Dermis blood vessel endothelial cell (primary cell): ENCODE measurements around the gene EVI5. TPM values are rescaled to one million over a fixed set of nuclear protein-coding genes. Genes with fewer than 3 reads are reported as not detected.
A peak's percentile ranks its signal among the peaks of the same experiment; 100 is the strongest.
"Not testable (repeated sequence)": the region's sequence is repeated elsewhere in the genome, so short reads cannot be mapped to it uniquely, and the experiment has no call there.

Experiments used
- DNase-seq: peaks from one replicate; pipeline ENCODE4 v3.0.0; 2010
- total RNA-seq: library from RNA; depleted of rRNA; stranded (reverse); fragments of >200 nt; gene quantifications from 2 replicates; pipeline ENCODE4 v1.2.3, GENCODE V29; 2014

EVI5 gene
- total RNA-seq, 1 donor from 2014 or later, result 25.5 TPM

DNA sequence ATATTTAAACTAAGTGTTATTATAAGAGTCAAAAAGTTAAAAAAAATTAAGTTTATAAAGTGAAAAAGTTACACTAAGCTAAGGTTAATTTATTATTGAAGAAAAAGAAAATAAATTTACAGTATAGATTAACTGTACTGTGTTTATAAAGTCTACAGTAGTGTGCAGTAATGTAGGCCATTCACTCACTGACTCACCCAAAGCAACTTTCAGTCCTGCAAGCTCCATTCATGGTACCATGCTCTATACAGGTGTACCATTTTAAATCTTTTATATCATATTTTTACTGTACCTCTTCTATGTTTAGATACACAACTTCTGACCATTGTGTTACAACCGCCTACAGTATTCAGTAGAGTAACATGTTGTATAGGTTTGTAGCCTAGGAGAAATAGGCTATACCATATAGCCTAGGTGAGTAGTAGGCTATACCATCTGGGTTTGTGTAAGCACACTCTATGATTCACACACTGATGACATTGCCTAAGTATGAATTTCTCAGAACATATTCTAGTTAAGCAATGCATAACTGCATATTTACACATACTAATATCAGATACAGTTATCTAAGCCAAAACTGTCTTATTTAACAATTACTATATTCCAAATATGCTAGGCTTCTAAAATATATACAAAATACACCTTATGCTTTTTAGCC lies 217.6 kb downstream of the EVI5 start:
- no peak for DNase-seq

DNA sequence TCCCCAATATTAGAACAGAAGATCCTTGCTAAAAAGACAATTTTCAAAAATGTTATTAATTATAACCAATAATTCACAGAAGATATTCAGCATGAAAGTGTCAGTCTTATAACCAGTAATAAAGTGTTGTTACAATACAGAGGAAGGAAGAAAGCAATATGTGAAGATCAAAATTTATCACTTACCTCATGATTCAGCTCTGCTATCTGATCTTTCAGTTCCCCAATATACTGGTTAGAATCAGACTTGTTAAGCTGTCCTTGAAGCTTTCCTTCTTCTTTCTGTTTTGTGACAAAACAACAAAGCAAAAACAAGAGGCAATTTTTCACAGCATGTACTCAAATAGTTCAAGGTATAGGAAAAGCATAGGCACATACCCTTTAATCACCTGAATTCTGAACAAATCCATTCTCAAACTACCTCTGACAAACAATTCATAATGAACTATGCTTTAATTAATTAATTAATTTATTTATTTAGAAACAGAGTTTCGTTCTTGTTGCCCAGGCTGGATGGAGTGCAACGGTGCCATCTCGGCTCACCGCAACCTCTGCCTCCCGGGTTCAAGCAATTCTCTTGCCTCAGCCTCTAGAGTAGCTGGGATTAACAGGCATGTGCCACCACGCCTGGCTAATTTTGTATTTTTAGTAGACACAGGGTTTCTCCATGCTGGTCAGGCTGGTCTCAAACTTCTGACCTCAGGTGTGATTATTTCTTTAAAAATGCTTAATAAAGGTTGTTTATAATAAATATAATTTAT lies 221.3 kb downstream of the EVI5 start:
- DNase-seq, result no peak

DNA sequence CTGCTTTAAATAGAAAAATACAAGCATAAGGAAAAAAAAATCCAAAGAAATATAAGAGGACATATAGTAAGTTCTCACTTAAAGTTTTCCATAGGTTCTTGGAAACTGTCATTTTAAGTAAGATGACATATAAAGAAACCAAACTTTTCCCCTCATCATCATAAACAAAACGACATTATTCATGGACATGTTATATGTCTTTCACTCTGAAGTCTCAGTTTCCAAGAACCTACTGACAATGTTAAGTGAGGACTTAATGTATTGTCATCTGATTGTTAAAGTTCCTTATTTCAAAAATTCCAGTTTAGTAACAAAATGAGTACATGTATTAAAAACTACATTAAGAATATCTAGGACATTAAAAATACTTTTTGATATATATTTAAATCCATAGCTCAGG lies 228.6 kb downstream of the EVI5 start:
- no peak for DNase-seq

DNA sequence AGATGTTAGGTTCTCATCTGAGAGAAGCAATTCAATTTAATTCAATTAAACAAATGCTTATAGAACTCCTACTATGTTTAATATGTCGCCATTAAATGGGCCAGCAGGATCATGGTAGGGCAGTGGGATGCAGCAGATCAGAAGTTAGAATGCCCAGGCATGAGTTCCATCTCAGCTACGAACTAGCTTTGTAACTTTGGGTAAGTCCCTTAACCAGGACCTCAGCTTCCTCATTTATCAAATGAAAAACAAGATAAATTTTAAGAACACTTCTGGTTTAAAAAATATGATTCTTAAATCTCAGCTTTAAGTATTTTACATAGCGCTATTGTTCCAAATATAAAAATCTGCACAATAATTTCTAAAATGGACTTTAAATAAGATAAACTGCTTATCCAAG lies 230.7 kb downstream of the EVI5 start:
- no peak for DNase-seq

DNA sequence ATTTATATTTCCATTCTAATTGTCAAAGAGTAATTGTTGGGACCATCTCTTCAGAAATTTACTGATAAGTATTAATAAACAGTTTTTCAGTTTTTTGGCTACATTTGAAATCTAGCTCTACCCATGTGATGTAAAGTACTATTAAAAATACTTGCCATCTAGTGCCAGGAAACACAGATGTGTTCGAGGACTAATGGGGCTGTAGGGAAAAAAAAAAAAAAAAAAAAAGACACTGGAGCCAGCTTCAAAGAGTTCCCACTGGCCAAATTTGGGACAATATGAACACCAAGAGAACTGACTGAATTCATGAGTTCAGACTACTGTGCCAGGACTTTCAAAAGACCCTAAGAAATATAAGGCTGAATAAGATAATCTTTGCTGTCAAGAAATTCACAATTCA lies 233.0 kb downstream of the EVI5 start:
- no peak for DNase-seq

DNA sequence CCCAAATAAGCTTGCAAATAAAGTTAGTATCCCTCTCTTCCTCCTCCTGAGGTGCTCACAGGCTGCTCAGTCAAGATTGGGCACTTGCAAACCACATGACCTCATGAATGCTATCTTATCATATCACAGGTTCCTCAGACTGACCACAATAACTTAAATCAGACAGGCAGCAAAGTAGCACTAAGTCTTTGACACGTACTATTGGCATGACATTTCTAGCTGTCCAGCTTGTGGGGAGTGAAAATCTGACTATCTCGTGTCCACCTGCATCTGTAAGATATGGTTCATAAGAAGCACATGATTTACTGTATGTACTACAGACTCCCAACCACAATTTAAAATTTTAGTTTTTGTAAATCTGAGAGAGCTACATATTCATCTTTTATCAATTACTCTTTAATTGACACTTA lies 240.1 kb downstream of the EVI5 start:
- no peak for DNase-seq

DNA sequence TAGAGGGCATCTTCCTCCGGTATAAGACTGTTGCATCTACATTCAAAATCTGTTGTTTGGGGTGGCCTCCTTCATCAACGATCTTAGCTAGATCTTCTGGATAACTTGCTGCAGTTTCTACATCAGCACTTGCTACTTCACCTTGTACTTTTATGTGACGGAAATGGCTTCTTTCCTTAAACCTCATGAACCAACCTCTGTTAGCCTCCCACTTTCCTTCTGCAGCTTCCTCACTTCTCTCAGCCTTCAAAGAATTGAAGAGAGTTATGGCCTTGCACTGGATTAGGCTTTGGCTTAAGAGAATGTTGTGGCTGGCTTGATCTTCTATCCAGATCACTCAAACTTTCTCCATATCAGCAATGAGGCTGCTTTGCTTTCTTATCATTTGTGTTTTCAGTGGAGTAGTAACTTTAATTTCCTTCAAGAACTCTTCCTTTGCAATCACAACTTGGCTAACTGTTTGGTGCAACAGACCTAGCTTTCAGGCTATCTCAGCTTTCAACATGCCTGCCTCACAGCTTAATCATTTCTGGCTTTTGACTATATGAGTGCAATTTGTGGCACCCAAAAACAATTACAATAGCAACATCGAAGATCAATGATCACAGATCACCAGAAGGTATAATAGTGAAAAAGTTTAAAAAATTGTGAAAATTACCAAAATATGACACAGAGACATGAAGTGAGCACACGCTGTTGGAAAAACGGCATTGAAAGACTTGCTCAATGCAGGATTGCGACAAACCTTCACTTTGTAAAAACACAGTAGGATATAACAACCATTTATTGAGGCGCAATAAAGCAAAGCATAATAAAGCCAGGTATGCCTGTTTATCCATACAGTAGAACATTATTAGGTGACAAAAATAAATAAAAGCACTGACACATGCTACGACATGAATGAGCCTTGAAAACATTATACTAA lies 241.5 kb downstream of the EVI5 start:
- no peak for DNase-seq

DNA sequence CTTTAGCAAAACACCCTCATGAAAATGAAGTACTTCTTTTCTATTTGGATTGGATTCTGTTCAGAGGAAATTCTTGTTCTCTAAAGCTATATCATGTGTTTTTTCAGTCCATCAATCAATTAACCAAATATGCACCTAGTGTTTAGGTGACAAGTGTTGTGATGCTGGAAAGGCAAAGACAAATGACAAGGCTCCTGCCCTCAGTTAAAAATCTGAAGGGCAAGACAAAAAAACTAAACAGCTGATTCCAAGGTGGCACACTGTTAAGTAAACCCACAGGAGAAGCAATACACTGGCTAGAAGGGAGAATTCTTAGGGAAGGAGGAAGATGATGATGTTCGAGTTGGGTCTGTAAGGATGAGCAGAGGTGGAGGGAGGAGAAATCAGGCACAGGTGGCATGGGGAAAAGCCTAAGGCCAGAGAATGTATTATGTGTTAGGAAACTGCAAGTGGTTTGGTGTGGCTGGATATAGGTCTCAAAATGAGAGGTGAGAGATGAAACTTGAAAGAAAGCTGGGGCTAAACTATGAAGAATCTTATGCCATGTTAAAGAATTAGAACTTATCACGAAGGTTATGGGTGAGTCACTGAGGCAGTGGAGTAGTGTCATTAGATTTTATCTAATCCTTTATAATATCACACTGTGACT lies 246.4 kb downstream of the EVI5 start:
- DNase-seq, result peak; percentile 12

DNA sequence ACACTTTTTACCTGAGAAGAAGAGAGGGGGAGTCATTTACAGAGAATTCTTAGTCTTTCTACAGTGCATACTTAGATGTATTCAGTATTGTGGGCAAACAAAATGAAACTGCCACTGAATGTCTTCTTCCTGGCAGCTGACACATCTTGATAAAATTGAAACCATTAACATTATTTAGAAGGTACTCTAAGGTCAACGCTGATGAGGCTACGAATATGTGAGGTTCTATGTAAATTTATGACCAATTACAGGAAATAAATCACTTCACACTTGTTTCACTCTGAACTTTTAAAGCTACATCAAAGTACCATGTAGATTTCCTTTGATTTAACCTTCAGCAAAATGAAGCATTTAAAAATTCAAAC lies 246.9 kb downstream of the EVI5 start:
- DNase-seq, result peak; percentile 40

DNA sequence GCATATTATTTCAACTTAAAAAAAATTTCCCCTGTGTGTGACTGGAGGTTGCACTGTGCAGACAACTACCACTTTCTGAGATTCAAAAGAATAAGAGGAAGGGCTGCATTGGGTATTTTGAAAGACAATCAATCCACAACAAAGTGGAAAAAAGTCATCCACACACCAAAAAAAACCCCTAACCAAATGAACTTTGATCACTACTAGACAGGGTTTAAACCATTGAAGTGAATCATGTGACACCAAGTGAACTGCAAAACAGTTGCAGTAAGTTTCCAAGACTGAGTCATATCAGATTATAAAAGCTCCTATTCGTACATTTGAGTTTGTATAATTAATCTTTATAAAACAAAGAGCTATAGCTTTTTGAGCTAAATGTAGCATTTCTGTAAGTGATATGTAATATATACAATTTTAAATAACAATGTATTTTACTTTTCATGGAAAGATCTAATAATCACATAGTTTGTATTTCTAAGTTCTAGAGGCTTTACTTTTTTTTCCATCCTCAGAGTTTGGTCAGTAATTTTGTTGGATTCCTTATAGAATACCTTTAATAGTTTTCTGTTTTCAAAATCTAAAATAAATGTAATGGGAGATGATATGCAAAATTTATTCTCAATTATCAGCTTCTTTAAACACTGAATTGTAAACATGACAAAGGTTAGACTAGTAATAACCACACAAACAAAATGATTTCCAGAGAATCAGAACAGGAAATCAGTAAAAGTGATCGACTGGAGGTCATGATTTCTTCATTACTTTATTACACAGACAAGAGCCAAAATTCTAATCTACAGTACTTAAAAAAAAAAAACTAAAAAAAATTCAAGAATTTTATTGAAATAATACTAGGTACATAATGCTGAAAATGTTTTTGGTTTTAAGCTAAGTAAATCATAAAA lies 247.7 kb downstream of the EVI5 start:
- DNase-seq, result peak; percentile 45

DNA sequence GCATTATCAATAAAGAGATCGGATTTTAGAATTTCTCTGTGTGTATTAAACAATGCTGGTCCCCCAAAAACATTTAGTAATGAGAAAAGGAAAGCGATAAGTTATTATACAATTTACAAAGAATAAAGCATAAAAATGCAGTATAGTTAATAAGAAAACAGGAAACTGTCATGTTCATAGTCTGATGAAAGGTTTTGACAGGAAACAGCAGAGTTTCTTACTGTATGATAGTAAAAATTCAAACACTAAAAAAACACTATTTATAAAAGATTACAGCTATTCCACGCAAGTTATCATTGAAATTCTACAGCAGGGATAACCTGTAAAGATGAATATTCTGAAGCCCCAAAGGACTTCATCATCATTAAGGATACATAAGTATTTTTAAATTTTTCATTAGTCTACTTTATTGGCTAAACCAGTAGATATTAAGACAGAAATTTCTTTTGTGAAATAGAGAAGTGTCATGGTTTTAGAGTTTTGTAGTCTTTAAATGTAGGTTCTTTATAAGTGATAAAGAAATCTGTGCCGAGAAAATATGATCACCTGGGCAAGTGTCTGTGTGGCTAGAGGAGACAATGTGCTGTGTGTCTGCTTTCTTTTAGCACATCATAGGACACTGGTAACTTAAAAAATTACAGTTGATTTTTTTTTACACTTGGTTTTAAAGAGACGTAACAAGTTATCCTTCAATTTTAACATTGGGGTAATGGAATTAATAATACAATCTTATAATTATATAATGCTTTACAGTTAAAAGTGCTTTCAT lies 248.5 kb downstream of the EVI5 start:
- DNase-seq, result no peak

DNA sequence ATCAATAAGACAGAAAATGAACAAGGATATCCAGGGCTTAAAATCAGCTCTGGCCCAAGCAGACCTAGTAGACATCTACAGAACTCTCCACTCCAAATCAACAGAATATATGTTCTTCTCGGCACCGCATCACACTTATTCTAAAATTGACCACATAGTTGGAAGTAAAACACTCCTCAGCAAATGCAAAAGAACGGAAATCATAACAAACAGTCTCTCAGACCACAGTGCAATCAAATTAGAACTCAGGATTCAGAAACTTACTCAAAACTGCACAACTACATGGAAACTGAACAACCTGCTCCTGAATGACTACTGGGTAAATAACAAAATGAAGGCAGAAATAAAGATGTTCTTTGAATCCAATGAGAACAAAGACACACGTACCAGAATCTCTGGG lies 252.5 kb downstream of the EVI5 start:
- not testable (repeated sequence) for DNase-seq

DNA sequence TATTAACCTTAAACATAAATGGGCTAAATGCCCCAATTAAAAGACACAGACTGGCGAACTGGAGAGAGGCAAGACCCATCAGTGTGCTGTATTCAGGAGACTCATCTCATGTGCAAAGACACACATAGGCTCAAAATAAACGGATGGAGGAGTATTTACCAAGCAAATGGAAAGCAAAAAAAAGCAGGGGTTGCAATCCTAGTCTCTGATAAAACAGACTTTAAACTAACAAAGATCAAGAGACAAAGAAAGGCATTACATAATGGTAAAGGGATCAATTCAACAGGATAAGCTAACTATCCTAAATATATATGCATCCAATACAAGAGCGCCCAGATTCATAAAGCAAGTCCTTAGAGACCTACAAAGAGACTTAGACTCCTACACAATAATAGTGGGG lies 253.0 kb downstream of the EVI5 start:
- not testable (repeated sequence) for DNase-seq

DNA sequence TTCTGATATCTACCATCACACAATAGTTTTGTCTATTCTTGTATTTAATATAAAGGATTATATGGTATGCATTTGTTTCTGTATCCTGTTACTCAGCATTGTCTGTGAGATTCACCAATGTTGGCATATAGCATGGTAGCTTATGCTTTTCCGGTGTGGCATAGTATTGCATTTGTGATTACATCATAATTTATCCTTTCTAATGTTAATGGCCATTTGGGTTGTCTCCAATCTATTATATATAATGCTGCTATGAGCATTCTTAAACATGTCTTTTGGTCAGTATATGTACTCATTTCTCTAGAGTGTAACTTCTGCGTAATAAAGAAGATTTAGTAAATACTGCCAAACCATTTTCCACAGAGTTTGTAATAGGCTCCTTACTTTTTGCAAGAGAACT lies 257.2 kb downstream of the EVI5 start:
- no peak for DNase-seq

DNA sequence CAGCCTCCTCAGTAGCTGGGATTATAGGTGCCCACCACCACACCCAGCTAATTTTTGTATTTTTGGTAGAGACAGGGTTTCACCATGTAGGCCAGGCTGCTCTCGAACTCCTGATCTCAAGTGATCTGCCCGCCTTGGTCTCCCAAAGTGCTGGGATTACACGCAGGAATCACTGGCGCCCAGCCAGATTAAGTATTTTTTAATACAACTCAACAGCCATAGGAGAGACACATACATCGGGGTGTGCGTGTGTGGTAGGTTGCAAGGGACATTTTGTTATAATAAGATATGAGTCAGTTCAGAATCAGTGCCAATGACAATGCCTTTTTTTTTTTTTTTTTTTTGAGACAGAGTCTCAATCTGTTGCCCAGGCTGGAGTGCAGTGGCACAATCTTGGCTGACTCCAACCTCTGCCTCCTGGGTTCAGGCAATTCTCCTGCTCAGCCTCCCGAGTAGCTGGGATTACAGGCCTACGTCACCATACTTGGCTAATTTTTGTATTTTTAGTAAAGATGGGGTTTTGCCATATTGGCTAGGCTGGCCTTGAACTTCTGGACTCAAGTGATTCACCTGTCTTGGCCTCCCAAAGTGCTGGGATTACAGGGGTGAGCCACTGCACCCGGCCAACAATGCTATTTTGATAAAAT lies 259.8 kb downstream of the EVI5 start:
- DNase-seq, result not testable (repeated sequence)

DNA sequence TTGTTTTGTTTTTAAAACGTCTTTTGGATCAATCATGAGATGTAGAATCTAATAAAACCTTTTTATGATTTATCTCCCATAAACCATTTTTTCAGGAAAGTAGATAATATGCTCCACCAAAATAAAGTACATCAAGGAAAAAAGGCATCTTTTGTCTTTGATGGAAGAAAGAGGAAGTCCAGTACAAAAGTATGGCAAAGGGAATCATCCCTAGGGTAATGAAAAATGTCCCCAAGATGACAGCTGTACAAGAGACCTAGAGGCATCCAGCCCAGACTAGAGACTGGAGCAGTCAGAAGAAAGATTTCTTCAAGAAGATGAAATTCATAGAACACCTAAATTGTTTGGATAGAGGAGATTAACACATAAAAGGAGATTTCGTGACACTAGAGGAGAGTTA lies 265.9 kb downstream of the EVI5 start:
- DNase-seq, result no peak

DNA sequence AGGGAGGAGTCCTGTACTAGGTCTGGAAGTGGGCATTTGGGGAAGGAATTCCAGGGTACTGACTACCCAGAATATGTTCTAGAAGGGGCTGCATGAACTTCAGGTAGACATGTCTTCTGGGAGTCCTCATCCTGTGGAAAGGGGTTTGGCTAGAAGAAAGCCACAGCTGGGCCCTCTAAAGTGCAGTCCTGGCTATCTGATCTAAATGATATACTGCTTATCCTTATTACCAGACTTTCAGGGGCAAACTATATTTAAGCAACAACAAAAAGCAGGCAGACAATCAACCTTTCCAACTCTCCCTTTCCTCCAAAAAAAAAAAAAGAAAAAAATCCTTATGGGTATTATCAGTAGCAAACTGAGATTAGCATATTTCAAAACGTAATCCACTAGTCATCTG lies 268.3 kb downstream of the EVI5 start:
- no peak for DNase-seq

DNA sequence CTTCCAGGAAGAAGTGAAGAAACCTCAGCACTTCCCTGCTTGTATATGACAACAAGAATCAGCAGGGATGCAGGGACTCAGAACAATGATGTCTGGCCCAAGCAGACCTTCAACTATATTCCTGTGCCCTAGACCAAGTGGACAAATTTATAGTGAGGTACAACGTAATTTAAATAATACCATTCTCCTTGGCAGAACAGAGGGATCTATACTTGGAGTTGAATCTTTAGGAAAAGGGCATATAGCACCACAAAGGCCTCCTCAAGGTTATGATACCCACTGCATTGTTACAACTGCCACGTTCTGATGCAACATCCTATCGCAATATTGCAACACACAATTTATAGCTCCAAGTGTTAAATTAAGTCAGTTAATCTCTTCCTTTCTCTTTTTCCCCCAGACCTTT lies 269.1 kb downstream of the EVI5 start:
- DNase-seq, result no peak

DNA sequence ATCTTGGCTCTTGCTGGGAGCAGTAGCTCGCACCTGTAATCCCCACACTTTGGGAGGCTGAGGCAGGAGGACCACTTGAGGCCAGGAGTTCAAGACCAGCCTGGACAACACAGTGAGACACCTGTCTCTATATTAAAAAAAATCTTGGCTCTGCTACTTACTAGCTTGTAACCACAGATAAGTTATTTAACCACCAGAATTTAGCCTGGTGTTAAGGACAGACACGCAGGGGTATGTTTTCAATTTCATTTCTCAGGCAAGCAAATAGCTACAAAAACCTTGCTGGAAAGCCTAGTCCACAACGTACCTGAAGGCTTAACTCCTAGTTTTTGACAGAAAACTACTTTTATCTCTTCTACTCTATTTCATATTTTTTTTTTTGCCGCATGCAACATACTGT lies 273.4 kb downstream of the EVI5 start:
- no peak for DNase-seq

DNA sequence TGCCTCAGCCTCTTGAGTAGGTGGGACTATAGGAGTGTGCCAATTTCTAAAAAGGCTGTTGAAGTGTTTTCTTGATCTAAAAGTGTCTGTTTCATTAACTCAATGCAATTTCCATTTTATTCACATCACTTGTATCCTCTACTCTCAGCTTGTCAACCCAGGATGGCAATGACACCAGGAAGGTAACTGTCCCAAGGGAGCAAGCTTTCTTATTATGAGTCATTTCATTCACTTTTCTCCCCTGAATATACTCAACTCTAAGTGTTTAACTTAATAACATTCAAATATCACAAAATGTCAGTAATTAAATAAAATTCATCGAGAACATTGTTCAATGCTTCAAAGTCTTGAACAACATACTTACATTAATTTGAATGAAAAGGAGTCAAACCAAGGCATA lies 275.3 kb downstream of the EVI5 start:
- no peak for DNase-seq
